ENCODE data around the gene CADM1.

CADM1 gene

DNA sequence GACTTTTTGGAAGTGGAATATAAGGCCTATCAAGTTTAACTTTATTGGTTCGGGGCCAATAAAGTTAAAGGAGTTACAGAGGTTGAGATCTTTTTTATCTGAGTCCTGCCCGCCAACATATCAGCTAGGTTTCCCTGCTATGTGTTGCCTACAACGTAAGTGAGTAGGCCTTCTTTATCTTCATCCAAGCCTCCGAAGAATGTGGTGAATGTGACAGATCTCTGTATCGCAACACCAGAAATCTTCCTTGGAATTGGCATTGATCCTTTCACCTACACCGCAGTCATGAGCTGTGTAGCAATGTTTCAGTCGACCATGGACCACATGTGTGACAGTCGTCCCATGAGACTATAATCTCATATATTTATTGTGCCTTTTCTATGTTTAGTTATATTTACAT lies 37.3 kb upstream of the CADM1 start:
- no peak overlapping the region for H3K9ac ChIP-seq (ENCODE audit: low read length)
- H3K36me3 ChIP-seq (replicated peaks; ENCODE audit: low read depth, low read length): no peaks in the 10 kb centered on the region
- H3K27me3 ChIP-seq (ENCODE audit: low read depth, low read length): peaks cover 26% of the 10 kb centered on the region
- H3K79me2 ChIP-seq (ENCODE audit: low read length): no peaks in the 10 kb centered on the region
- H3K4me1 ChIP-seq (ENCODE audit: low read length): no peaks in the 10 kb centered on the region
- no peak overlapping the region for H2AFZ ChIP-seq (ENCODE audit: low read depth, low read length)
- H3K4me3 ChIP-seq (ENCODE audit: low read length): no peak overlapping the region
- TF ChIP-seq, protein P1, sequence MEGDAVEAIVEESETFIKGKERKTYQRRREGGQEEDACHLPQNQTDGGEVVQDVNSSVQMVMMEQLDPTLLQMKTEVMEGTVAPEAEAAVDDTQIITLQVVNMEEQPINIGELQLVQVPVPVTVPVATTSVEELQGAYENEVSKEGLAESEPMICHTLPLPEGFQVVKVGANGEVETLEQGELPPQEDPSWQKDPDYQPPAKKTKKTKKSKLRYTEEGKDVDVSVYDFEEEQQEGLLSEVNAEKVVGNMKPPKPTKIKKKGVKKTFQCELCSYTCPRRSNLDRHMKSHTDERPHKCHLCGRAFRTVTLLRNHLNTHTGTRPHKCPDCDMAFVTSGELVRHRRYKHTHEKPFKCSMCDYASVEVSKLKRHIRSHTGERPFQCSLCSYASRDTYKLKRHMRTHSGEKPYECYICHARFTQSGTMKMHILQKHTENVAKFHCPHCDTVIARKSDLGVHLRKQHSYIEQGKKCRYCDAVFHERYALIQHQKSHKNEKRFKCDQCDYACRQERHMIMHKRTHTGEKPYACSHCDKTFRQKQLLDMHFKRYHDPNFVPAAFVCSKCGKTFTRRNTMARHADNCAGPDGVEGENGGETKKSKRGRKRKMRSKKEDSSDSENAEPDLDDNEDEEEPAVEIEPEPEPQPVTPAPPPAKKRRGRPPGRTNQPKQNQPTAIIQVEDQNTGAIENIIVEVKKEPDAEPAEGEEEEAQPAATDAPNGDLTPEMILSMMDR (IDR thresholded peaks at IDR 0.05; ENCODE audit: low read depth, low read length): no peak
- no peak for TF ChIP-seq EZH2phosphoT487 (IDR thresholded peaks at IDR 0.05; ENCODE audit: low read depth)
- no peak overlapping the region for H3K27ac ChIP-seq (ENCODE audit: low read length)
- no peak overlapping the region for H3K4me2 ChIP-seq (ENCODE audit: low read length)
- no peaks in the 10 kb centered on the region for H4K20me1 ChIP-seq (ENCODE audit: insufficient read depth, low read length)
- no peaks in the 10 kb centered on the region for H3K9me3 ChIP-seq (ENCODE audit: insufficient read depth, low read length)

DNA sequence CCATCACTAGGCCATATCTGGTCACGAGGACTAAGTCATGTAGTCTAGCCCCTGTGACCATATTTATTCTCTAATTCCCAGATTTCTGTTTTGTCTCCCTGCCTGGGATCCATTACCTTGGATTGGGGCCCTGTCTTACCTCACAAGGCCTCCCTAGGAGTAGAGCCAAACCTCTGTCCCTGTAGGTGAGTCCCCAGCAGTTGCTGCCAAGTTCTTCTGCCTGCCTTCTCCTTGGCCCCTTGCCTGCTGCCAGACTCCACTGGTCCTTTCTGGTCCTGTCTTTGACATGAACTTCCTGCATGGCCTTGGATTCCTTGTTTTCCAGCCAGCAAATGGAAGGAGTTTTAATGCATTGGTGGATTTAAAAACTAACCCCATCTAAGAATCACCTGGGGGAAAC lies 35.6 kb upstream of the CADM1 start:
- Histone ChIP-seq H3K79me2 (ENCODE audit: low read length) (no peaks in the 10 kb centered on the region), H4K20me1 (ENCODE audit: insufficient read depth, low read length) (no peaks in the 10 kb centered on the region), H3K27ac (ENCODE audit: low read length) (no peak overlapping the region), H2AFZ (ENCODE audit: low read depth, low read length) (no peak overlapping the region), H3K9ac (ENCODE audit: low read length) (no peak overlapping the region), H3K4me3 (ENCODE audit: low read length) (no peak overlapping the region), H3K9me3 (ENCODE audit: insufficient read depth, low read length) (no peaks in the 10 kb centered on the region), H3K4me2 (ENCODE audit: low read length) (no peak overlapping the region), H3K27me3 (ENCODE audit: low read depth, low read length) (peaks cover 42% of the 10 kb centered on the region), H3K4me1 (ENCODE audit: low read length) (no peaks in the 10 kb centered on the region), H3K36me3 (replicated peaks; ENCODE audit: low read depth, low read length) (no peaks in the 10 kb centered on the region)
- TF ChIP-seq EZH2phosphoT487 (IDR thresholded peaks at IDR 0.05; ENCODE audit: low read depth): no peak
- TF ChIP-seq, protein P1 (IDR thresholded peaks at IDR 0.05; ENCODE audit: low read depth, low read length): no peak

DNA sequence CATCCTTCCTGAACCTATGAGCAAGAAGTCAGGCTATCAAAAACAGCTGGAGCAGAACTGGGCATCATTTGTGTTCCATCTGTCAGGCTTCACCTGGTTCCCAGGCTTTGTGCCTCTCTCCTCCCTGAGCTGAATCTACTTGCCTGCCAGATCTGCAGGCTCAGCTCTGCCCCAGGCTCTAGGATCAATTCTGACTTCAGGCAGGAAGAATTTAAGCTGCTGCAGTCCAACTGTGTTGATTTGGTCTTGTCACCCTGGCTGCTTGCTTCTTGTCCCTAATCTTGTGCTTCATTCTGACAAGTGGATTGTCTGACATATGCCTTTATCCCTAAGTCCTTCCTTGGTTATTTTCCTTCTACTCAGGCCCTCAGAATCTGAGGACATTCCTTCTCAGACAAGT lies 31.6 kb upstream of the CADM1 start:
- Histone ChIP-seq H2AFZ (ENCODE audit: low read depth, low read length) (no peak overlapping the region), H3K79me2 (ENCODE audit: low read length) (no peaks in the 10 kb centered on the region), H3K27me3 (ENCODE audit: low read depth, low read length) (peaks cover 36% of the 10 kb centered on the region), H3K4me1 (ENCODE audit: low read length) (peaks cover 2% of the 10 kb centered on the region; the same call in 1 of the 2 replicates), H3K9me3 (ENCODE audit: insufficient read depth, low read length) (no peaks in the 10 kb centered on the region), H3K27ac (ENCODE audit: low read length) (no peak overlapping the region), H4K20me1 (ENCODE audit: insufficient read depth, low read length) (no peaks in the 10 kb centered on the region), H3K4me2 (ENCODE audit: low read length) (no peak overlapping the region), H3K36me3 (replicated peaks; ENCODE audit: low read depth, low read length) (no peaks in the 10 kb centered on the region), H3K9ac (ENCODE audit: low read length) (no peak overlapping the region), H3K4me3 (ENCODE audit: low read length) (no peak overlapping the region)
- TF ChIP-seq, protein P1 (IDR thresholded peaks at IDR 0.05; ENCODE audit: low read depth, low read length): no peak
- TF ChIP-seq EZH2phosphoT487 (IDR thresholded peaks at IDR 0.05; ENCODE audit: low read depth): no peak

DNA sequence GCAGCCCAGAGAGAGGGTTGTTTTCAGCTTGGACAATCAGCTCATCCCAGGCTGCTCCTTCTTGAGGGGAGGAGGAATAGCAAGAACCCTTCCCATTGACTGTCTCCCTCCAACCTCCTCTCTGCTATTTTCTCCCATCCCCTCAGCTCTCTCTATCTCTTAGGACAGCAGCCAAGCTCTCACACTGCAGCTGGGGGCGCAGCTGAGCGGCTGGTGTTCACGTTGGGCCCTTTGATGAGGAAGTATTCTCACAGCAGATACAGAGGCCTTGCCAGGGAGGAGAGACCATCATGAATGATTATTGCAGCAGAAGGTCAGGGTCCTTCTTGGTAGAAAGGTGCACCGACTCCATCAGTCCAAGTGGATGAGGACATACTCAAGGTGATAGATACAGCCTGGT lies 26.5 kb upstream of the CADM1 start:
- H3K9me3 ChIP-seq (ENCODE audit: insufficient read depth, low read length): no peaks in the 10 kb centered on the region
- no peak overlapping the region for H3K4me3 ChIP-seq (ENCODE audit: low read length)
- H3K4me1 ChIP-seq (ENCODE audit: low read length): peaks cover 11% of the 10 kb centered on the region
- no peak overlapping the region for H3K27ac ChIP-seq (ENCODE audit: low read length)
- H3K9ac ChIP-seq (ENCODE audit: low read length): no peak overlapping the region
- peaks cover 61% of the 10 kb centered on the region for H3K27me3 ChIP-seq (ENCODE audit: low read depth, low read length)
- H3K4me2 ChIP-seq (ENCODE audit: low read length): no peak overlapping the region
- TF ChIP-seq, protein P1 (IDR thresholded peaks at IDR 0.05; ENCODE audit: low read depth, low read length): peak; percentile 84
- TF ChIP-seq EZH2phosphoT487 (IDR thresholded peaks at IDR 0.05; ENCODE audit: low read depth): no peak
- H4K20me1 ChIP-seq (ENCODE audit: insufficient read depth, low read length): no peaks in the 10 kb centered on the region
- peak overlapping the region; percentile 48; the same call in 1 of the 2 replicates for H2AFZ ChIP-seq (ENCODE audit: low read depth, low read length)
- H3K79me2 ChIP-seq (ENCODE audit: low read length): no peaks in the 10 kb centered on the region
- no peaks in the 10 kb centered on the region for H3K36me3 ChIP-seq (replicated peaks; ENCODE audit: low read depth, low read length)

Data from OCI-LY3 (cell line).